Left ventricle myocardium inferior (tissue), 1 donor: ENCODE results near the gene BLTP2. TPM values are rescaled to one million over a fixed set of nuclear protein-coding genes. Genes with fewer than 3 reads are reported as not detected.

ENCODE experiments used
- DNase-seq: peaks from one replicate; pipeline ENCODE4 v3.0.0-alpha.2; 2020
- H3K27ac ChIP-seq: fragments of 200-600 bp; replicated peaks from 2 replicates; pipeline ENCODE4 v1.8.0; 2021
- H3K27me3 ChIP-seq: fragments of 200-600 bp; 2 replicates; pipeline ENCODE4 v1.8.0; 2021; ENCODE audit warnings: low read depth
- H3K36me3 ChIP-seq: fragments of 200-600 bp; 2 replicates; pipeline ENCODE4 v1.8.0; 2021
- H3K4me1 ChIP-seq: fragments of 200-600 bp; 2 replicates; pipeline ENCODE4 v1.8.0; 2021
- H3K4me3 ChIP-seq: fragments of 200-600 bp; 2 replicates; pipeline ENCODE4 v1.8.0; 2021; ENCODE audit warnings: mild to moderate bottlenecking, moderate library complexity
- H3K9me3 ChIP-seq: fragments of 200-600 bp; replicated peaks from 2 replicates; pipeline ENCODE4 v1.8.0; 2021
- intact Hi-C: fragments of 100-400 bp; cut with micrococcal nuclease; formaldehyde crosslinking; loops from one replicate; pipeline ENCODE4 v1.11.0; 2022
- total RNA-seq: library from RNA; stranded (reverse); fragmentation: NEBNext Ultra II Directional; extraction: Animal tissue kit (Norgen Biotek cat#: 25700); gene quantifications from one replicate; pipeline ENCODE4 v1.2.1, GENCODE V29; 2021
- TF ChIP-seq, protein P1 (sequence below): fragments of 200-600 bp; IDR thresholded peaks from 2 replicates; pipeline ENCODE4 v1.8.0; 2021; ENCODE audit warnings: antibody characterized with exemption, mild to moderate bottlenecking, borderline replicate concordance
- donor health status: DM: no; HTN: yes; CAD: no; lungs with severe emphysema.

The BLTP2 gene
- total RNA-seq, 1 donor from 2014 or later: 71.3 TPM

DNA sequence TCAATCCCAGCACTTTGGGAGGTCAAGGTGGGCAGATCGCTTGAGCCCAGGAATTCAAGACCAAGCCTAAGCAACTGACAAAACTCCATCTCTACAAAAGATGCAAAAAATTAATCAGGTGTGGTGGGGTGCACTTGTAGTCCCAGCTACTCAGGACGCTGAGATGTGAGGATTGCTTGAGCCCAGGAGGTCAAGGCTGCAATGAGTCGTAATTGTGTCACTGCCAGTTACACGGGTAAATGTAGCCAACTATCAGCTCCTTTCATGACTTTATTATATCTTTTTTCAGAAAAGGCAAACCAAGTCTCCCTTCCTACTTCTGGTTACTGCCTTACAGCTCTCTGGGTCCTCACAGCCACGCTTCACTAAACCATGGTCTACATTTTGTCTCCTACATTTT lies 12.8 kb upstream of the BLTP2 start:
- no peak overlapping the region for H3K4me3 ChIP-seq
- no peak for DNase-seq
- TF ChIP-seq, protein P1, sequence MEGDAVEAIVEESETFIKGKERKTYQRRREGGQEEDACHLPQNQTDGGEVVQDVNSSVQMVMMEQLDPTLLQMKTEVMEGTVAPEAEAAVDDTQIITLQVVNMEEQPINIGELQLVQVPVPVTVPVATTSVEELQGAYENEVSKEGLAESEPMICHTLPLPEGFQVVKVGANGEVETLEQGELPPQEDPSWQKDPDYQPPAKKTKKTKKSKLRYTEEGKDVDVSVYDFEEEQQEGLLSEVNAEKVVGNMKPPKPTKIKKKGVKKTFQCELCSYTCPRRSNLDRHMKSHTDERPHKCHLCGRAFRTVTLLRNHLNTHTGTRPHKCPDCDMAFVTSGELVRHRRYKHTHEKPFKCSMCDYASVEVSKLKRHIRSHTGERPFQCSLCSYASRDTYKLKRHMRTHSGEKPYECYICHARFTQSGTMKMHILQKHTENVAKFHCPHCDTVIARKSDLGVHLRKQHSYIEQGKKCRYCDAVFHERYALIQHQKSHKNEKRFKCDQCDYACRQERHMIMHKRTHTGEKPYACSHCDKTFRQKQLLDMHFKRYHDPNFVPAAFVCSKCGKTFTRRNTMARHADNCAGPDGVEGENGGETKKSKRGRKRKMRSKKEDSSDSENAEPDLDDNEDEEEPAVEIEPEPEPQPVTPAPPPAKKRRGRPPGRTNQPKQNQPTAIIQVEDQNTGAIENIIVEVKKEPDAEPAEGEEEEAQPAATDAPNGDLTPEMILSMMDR: no peak
- H3K4me1 ChIP-seq: peaks cover 32% of the 10 kb centered on the region
- H3K27ac ChIP-seq: peak overlapping the region; percentile 24
- H3K9me3 ChIP-seq: no peaks in the 10 kb centered on the region
- no peaks in the 10 kb centered on the region for H3K27me3 ChIP-seq
- intact Hi-C loops: no loop called here
- peaks cover 30% of the 10 kb centered on the region for H3K36me3 ChIP-seq

DNA sequence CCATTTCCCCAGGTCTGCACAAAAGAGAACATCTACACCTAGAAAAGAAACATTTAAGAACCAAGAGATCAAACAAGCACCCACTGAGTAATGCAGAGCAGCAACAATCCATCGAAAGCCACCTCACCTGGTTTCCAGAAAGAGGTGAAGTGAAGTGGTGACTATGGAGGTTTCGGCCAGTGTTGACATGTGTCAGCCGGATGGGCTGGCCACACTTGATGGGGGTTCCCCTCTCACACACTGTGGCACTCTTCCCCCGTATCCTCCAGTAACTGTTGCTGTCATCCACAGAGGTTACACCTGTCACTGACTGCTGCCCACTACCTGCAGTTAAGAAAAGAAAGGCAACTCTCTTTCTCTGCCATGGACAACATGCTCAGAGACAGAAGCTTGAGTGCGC lies 10.2 kb upstream of the BLTP2 start:
- Histone ChIP-seq H3K4me1 (peaks cover 8% of the 10 kb centered on the region), H3K27ac (no peak overlapping the region), H3K9me3 (no peaks in the 10 kb centered on the region), H3K36me3 (peaks cover 55% of the 10 kb centered on the region), H3K4me3 (no peak overlapping the region), H3K27me3 (no peaks in the 10 kb centered on the region)
- TF ChIP-seq, protein P1: no peak
- intact Hi-C loops: no loop called here
- no peak for DNase-seq

DNA sequence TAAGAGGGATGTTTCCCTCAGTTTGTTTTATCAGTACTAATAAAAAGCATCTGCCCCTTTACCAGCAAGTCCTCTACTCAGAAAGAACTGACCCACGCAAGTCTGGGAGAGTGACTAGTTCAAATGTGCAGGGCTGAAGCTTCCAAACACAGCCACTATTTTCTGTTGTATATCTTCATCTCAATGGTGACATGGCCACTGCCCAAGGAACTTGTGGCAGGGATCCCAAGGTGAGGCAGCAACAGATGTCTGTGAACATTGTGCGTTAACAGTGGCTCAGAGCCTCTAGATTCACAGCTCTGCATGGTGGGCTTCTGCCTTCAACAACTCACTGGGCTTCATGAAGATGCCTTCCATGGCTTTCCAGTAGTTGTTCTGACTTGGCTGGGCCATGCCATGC lies 3.7 kb upstream of the BLTP2 start:
- Histone ChIP-seq H3K9me3 (no peaks in the 10 kb centered on the region), H3K4me1 (peaks cover 53% of the 10 kb centered on the region), H3K27ac (peak overlapping the region; percentile 97), H3K4me3 (no peak overlapping the region), H3K27me3 (no peaks in the 10 kb centered on the region), H3K36me3 (peaks cover 46% of the 10 kb centered on the region)
- DNase-seq: peak; percentile 40
- intact Hi-C loops: no loop called here
- TF ChIP-seq, protein P1: no peak

DNA sequence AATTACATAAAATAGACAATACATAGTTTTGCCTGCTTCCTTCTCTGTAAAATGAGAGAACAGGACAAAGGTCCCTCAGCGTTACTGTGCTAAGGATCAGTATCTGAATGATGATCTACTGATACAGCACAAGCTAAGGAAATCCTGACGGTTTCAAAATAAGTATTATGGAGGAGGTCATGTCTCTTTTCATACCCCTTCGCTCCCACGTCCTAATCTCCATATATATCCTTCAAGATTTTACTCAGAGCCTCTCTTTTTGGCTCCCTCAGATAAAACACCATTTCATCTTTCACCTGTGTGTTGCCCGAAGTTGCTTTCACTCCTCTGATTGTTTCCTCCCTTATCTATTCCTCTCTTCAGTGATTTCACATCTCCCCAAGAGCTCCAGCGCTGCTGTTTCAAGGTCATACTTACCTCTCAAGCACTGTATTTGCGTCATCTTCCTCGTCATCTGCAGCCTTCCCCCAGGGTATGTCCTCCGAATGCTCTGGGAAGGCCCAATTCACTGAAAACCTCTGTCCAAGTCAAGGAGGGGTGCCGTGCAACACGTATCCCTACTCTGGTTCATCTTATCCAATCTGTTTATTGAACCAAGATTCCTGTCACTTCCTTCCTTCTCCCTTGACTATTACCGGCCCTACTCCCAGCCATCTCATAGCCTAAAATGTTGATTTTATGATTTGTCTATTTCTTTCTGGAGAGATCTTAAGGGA lies 1.2 kb upstream of the BLTP2 start:
- no peak for DNase-seq
- Histone ChIP-seq H3K9me3 (no peaks in the 10 kb centered on the region), H3K27me3 (no peaks in the 10 kb centered on the region), H3K4me3 (peak overlapping the region; percentile 87), H3K36me3 (peaks cover 48% of the 10 kb centered on the region), H3K27ac (peak overlapping the region; percentile 97), H3K4me1 (peaks cover 68% of the 10 kb centered on the region)
- TF ChIP-seq, protein P1: no peak
- intact Hi-C loops: no loop called here

DNA sequence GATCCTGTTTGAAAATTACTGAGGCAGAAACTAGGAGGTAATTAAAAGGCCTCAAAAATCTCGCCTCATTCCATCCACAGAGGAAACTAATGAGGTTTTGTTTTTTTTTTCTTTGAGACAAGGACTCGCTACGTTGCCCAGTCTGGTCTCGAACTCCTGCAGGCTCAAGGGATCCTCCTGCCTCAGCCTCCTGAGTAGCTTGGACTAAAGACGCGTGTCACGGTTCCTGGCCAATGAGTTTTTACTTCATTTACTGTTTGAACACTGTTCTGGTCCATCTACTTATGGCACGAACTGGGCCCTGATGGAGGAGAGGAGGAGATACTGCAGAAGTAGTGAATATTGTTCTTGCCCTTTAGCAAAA lies 600 bp upstream of the BLTP2 start:
- peak overlapping the region; percentile 87 for H3K4me3 ChIP-seq
- peaks cover 68% of the 10 kb centered on the region for H3K4me1 ChIP-seq
- peaks cover 48% of the 10 kb centered on the region for H3K36me3 ChIP-seq
- TF ChIP-seq, protein P1: no peak
- H3K9me3 ChIP-seq: no peaks in the 10 kb centered on the region
- H3K27ac ChIP-seq: peak overlapping the region; percentile 97
- no peaks in the 10 kb centered on the region for H3K27me3 ChIP-seq
- no peak for DNase-seq
- intact Hi-C loops: no loop called here
